Type B pancreatic cell (in vitro differentiated cells): ENCODE results near the gene HK1. TPM values are rescaled to one million over a fixed set of nuclear protein-coding genes. Genes with fewer than 3 reads are reported as not detected.
A peak's percentile ranks its signal among the peaks of the same experiment; 100 is the strongest.

ENCODE experiments used
- DNase-seq: peaks from one replicate; pipeline ENCODE4 v3.0.0; 2021; ENCODE audit warnings: mixed read lengths; ENCODE audit not compliant: unreplicated experiment; ENCODE audit errors: extremely low spot score
- H3K27ac Mint-ChIP-seq: 2 replicates; pipeline ENCODE4 v1.8.0; 2021; ENCODE audit warnings: mild to moderate bottlenecking, mixed read lengths
- H3K27me3 Mint-ChIP-seq: 2 replicates; pipeline ENCODE4 v1.8.0; 2021; ENCODE audit warnings: mixed read lengths
- H3K36me3 Mint-ChIP-seq: 2 replicates; pipeline ENCODE4 v1.8.0; 2021; ENCODE audit warnings: mixed read lengths
- H3K4me1 Mint-ChIP-seq: one replicate; pipeline ENCODE4 v1.8.0; 2021; ENCODE audit warnings: mixed read lengths; ENCODE audit not compliant: unreplicated experiment
- H3K4me3 Mint-ChIP-seq: 2 replicates; pipeline ENCODE4 v1.8.0; 2021; ENCODE audit warnings: mild to moderate bottlenecking, mixed read lengths
- H3K9me3 Mint-ChIP-seq: 2 replicates; pipeline ENCODE4 v1.8.0; 2021; ENCODE audit warnings: mixed read lengths
- CTCF ChIP-seq: fragments of 200-600 bp; sonication (generic); conservative IDR thresholded peaks from 2 replicates; pipeline ENCODE4 v1.5.0; 2021; ENCODE audit warnings: antibody characterized with exemption, mild to moderate bottlenecking
- total RNA-seq: library from RNA; stranded (reverse); gene quantifications from 2 replicates; pipeline ENCODE4 v1.2.1, GENCODE V29; 2021; ENCODE audit warnings: low replicate concordance

The HK1 gene
- total RNA-seq, 1 donor from 2014 or later: 60.8 TPM

GRCh38 chr10:69415049-69415448 is 136.8 kb downstream of the HK1 start:
- H3K4me1 Mint-ChIP-seq: peaks cover 30% of the 10 kb centered on the region
- H3K4me3 Mint-ChIP-seq: no peak overlapping the region
- no peaks in the 10 kb centered on the region for H3K9me3 Mint-ChIP-seq
- TF ChIP-seq CTCF: no peak
- H3K27ac Mint-ChIP-seq: no peak overlapping the region
- H3K27me3 Mint-ChIP-seq: no peaks in the 10 kb centered on the region
- H3K36me3 Mint-ChIP-seq: no peaks in the 10 kb centered on the region
- no peak for DNase-seq

- no peaks in the 10 kb centered on the region for H3K36me3 Mint-ChIP-seq
- no peaks in the 10 kb centered on the region for H3K27me3 Mint-ChIP-seq
- H3K27ac Mint-ChIP-seq: no peak overlapping the region
- TF ChIP-seq CTCF: no peak
- H3K9me3 Mint-ChIP-seq: no peaks in the 10 kb centered on the region
- H3K4me3 Mint-ChIP-seq: no peak overlapping the region
- peaks cover 25% of the 10 kb centered on the region for H3K4me1 Mint-ChIP-seq
- DNase-seq: no peak
These were observed 137.7 kb downstream of the HK1 start for GRCh38 chr10:69415951-69416350.

- TF ChIP-seq CTCF: no peak
- H3K9me3 Mint-ChIP-seq: no peaks in the 10 kb centered on the region
- H3K27ac Mint-ChIP-seq: peak within 1 kb of the TSS; percentile 3
- DNase-seq: no peak
- no peaks in the 10 kb centered on the region for H3K36me3 Mint-ChIP-seq
- H3K27me3 Mint-ChIP-seq: no peaks in the 10 kb centered on the region
- peaks cover 19% of the 10 kb centered on the region for H3K4me1 Mint-ChIP-seq
- H3K4me3 Mint-ChIP-seq: peak within 1 kb of the TSS; percentile 49
These were observed 138.4 kb downstream of the HK1 start, which contains the start of gene TACR2 for GRCh38 chr10:69416695-69417094. Gene TACR2, minus strand, starts transcription at chr10:69416918. Its CDS starts 595 bp downstream, at chr10:69416323.

GRCh38 chr10:69417542-69417941 is 139.2 kb downstream of the HK1 start:
- Mint-ChIP-seq H3K27me3 (peaks cover 4% of the 10 kb centered on the region), H3K4me1 (peaks cover 23% of the 10 kb centered on the region), H3K36me3 (no peaks in the 10 kb centered on the region), H3K27ac (peak overlapping the region; percentile 3), H3K9me3 (no peaks in the 10 kb centered on the region), H3K4me3 (no peak overlapping the region)
- DNase-seq: no peak
- no peak for TF ChIP-seq CTCF

GRCh38 chr10:69418052-69418752 is 139.9 kb downstream of the HK1 start:
- Mint-ChIP-seq H3K27me3 (peaks cover 4% of the 10 kb centered on the region), H3K36me3 (no peaks in the 10 kb centered on the region), H3K9me3 (no peaks in the 10 kb centered on the region), H3K4me3 (no peak overlapping the region), H3K27ac (peak overlapping the region; percentile 3), H3K4me1 (peaks cover 23% of the 10 kb centered on the region)
- no peak for DNase-seq
- TF ChIP-seq CTCF: no peak
